ENCODE results near the gene FLRT1. TPM values are rescaled to one million over a fixed set of nuclear protein-coding genes. Genes with fewer than 3 reads are reported as not detected.

FLRT1 gene
- polyA plus RNA-seq, 1 experiment = 0.42 TPM

GRCh38 chr11:64015935-64016845 is 19.5 kb upstream of the FLRT1 start:
- Histone ChIP-seq H3K27me3 (ENCODE audit: control insufficient read depth, insufficient read depth, low read length) (no peaks in the 10 kb centered on the region), H3K4me3 (ENCODE audit: low read depth, low read length) (no peak overlapping the region), H3K36me3 (ENCODE audit: control insufficient read depth, insufficient read depth, low read length) (no peaks in the 10 kb centered on the region)
- TF ChIP-seq, protein P1, sequence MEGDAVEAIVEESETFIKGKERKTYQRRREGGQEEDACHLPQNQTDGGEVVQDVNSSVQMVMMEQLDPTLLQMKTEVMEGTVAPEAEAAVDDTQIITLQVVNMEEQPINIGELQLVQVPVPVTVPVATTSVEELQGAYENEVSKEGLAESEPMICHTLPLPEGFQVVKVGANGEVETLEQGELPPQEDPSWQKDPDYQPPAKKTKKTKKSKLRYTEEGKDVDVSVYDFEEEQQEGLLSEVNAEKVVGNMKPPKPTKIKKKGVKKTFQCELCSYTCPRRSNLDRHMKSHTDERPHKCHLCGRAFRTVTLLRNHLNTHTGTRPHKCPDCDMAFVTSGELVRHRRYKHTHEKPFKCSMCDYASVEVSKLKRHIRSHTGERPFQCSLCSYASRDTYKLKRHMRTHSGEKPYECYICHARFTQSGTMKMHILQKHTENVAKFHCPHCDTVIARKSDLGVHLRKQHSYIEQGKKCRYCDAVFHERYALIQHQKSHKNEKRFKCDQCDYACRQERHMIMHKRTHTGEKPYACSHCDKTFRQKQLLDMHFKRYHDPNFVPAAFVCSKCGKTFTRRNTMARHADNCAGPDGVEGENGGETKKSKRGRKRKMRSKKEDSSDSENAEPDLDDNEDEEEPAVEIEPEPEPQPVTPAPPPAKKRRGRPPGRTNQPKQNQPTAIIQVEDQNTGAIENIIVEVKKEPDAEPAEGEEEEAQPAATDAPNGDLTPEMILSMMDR (IDR thresholded peaks at IDR 0.05; ENCODE audit: insufficient read depth, low read depth, low read length) = no peak
- ChIA-PET CTCF (interaction anchor here (0.9 to 2.1 kb wide), 8 partner anchors 9 to 137 kb away, joined by 3 to 9 read pairs (median 4); no protein-coding TSS in a partner anchor), POLR2A (no interaction called here)
- DNase-seq (ENCODE audit: low read depth) = no peak

- no peaks in the 10 kb centered on the region for H3K27me3 ChIP-seq (ENCODE audit: control insufficient read depth, insufficient read depth, low read length)
- no peak for DNase-seq (ENCODE audit: low read depth)
- TF ChIP-seq, protein P1 (IDR thresholded peaks at IDR 0.05; ENCODE audit: insufficient read depth, low read depth, low read length) = no peak
- no peak overlapping the region for H3K4me3 ChIP-seq (ENCODE audit: low read depth, low read length)
- CTCF ChIA-PET = interaction anchor here (0.8 to 1.7 kb wide), 4 partner anchors 11 to 129 kb away, joined by 3 read pairs; no protein-coding TSS in a partner anchor
- H3K36me3 ChIP-seq (ENCODE audit: control insufficient read depth, insufficient read depth, low read length) = no peaks in the 10 kb centered on the region
- POLR2A ChIA-PET = no interaction called here
Observed at GRCh38 chr11:64017945-64018224, 17.8 kb upstream of the FLRT1 start.

DNA sequence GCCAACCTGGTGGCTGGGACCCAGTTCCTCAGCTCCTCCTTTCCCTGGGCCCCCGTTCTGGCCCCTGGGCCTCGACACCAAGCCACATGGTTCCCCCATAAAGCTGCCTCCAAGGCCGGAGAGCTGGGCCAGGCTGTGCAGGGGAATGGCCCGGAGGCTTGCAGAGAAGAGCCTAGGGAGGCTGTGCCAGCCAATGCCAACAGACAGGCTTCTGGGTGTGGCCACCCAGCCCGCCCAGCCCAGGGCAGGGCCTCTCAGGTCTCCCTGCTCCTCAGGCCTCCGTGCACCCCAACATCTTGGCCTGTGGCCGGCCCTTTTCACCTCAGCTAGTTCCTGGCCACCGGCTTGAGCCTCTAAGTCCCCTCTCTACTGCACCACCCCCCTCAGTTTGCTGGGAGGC is 17.4 kb upstream of the FLRT1 start:
- Histone ChIP-seq H3K4me3 (ENCODE audit: low read depth, low read length) (no peak overlapping the region), H3K36me3 (ENCODE audit: control insufficient read depth, insufficient read depth, low read length) (no peaks in the 10 kb centered on the region), H3K27me3 (ENCODE audit: control insufficient read depth, insufficient read depth, low read length) (no peaks in the 10 kb centered on the region)
- POLR2A ChIA-PET = no interaction called here
- TF ChIP-seq, protein P1 (IDR thresholded peaks at IDR 0.05; ENCODE audit: insufficient read depth, low read depth, low read length) = no peak
- DNase-seq (ENCODE audit: low read depth) = no peak
- CTCF ChIA-PET = interaction anchor here (0.8 to 1.7 kb wide), 3 partner anchors 11 to 22 kb away, joined by 3 read pairs; no protein-coding TSS in a partner anchor

DNA sequence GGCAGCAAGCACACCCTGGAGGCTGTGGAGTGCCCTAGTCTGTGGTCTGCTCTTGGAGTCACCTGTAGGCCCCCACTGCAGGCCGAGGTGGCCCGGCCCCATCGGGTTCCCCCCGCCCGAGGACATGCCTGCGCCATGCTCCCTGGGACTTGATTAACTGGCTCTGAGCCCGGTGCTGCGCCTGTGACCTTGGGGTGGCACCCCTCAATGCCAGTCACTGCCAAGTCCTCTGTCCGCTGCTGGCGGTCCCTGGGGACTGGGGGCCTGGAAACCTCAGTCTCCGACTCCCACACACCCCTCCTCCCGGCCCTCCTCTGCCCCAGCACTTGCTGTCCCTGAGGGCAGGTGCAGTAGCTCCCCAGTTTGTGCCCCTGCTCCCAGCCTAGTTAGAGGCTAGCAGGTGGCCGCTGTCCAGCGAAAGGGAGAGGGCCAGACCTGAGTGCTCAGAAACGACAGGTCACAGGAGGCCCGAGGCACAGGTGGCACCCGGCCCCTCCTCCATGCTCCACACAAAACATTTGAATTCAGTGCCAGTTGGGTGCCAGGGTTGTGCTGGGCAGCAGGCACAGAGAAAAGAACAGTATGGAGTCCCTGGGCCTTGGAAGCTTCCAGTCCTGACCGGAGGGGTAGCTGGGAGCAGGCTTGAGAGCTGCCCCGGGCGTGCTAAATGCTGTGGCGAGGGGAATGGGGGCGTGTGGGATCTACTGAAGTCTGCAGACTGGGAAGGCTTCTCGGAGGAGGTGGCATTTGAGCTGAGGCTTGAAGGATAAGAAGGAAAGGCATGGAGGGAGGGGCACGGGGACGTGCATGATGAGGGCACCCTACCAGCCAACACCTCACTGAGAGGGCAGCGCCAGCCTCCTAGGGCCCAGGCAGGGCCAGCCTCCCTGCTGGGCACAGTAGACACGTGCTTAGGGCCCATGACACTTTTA is 16.4 kb upstream of the FLRT1 start:
- CTCF ChIA-PET = interaction anchor here (1.6 kb wide), 1 partner anchor 17 kb away, joined by 6 read pairs; no protein-coding TSS in a partner anchor
- POLR2A ChIA-PET = no interaction called here
- Histone ChIP-seq H3K36me3 (ENCODE audit: control insufficient read depth, insufficient read depth, low read length) (no peaks in the 10 kb centered on the region), H3K27me3 (ENCODE audit: control insufficient read depth, insufficient read depth, low read length) (no peaks in the 10 kb centered on the region), H3K4me3 (ENCODE audit: low read depth, low read length) (no peak overlapping the region)
- TF ChIP-seq, protein P1 (IDR thresholded peaks at IDR 0.05; ENCODE audit: insufficient read depth, low read depth, low read length) = no peak
- DNase-seq (ENCODE audit: low read depth) = no peak
